HepG2 (cell line): Measurements from ENCODE around the gene RANBP6. TPM values are rescaled to one million over a fixed set of nuclear protein-coding genes. Genes with fewer than 3 reads are reported as not detected.

Experiments used
- ARNT ChIP-seq: fragments of 450-650 bp; IDR thresholded peaks from 2 replicates; pipeline ENCODE4 v1.6.1; 2017
- BORCS8-MEF2B ChIP-seq: sonication (generic); formaldehyde crosslinking; IDR thresholded peaks from 2 replicates; pipeline ENCODE4 v1.8.0; 2022; ENCODE audit warnings: mild to moderate bottlenecking, missing genetic modification reagents
- CREM ChIP-seq, 2 experiments: sonication (generic) in 1 of 2; formaldehyde crosslinking in 1 of 2; IDR thresholded peaks; 2 replicates each; pipeline versions ENCODE4 v1.4.0 to v1.6.1; 2016 to 2020; ENCODE audit warnings: antibody characterized with exemption in 1 of 2, mild to moderate bottlenecking in 1 of 2, missing genetic modification reagents in 1 of 2
- FOXK1 ChIP-seq: sonication (generic); formaldehyde crosslinking; IDR thresholded peaks from 2 replicates; pipeline ENCODE4 v1.4.0; 2020; ENCODE audit warnings: low read depth, missing genetic modification reagents, borderline replicate concordance
- GABPB1 ChIP-seq: IDR thresholded peaks from 2 replicates; pipeline ENCODE4 v1.6.1; 2016; ENCODE audit warnings: mild to moderate bottlenecking, missing genetic modification reagents, moderate library complexity, missing compliant biosample characterization
- HDAC1 ChIP-seq: sonication (generic); formaldehyde crosslinking; IDR thresholded peaks from 2 replicates; pipeline ENCODE4 v1.5.1; 2020; ENCODE audit warnings: mild to moderate bottlenecking, missing genetic modification reagents
- KDM3A ChIP-seq: IDR thresholded peaks from 2 replicates; pipeline ENCODE4 v1.6.1; 2018; ENCODE audit warnings: low read depth, missing compliant biosample characterization
- KMT2B ChIP-seq: IDR thresholded peaks from 2 replicates; pipeline ENCODE4 v1.6.1; 2016; ENCODE audit warnings: missing genetic modification reagents, missing compliant biosample characterization
- NFYC ChIP-seq: IDR thresholded peaks from 2 replicates; pipeline ENCODE4 v1.6.1; 2016; ENCODE audit warnings: missing genetic modification reagents, missing compliant biosample characterization
- RFX5 ChIP-seq: IDR thresholded peaks from 2 replicates; pipeline ENCODE4 v1.6.1; 2011; ENCODE audit warnings: low read depth, low read length, improper control_type of control experiment
- SAFB2 ChIP-seq: sonication (generic); formaldehyde crosslinking; IDR thresholded peaks from 2 replicates; pipeline ENCODE4 v1.5.1; 2020; ENCODE audit warnings: missing genetic modification reagents, low read depth, mild to moderate bottlenecking, borderline replicate concordance
- SP5 ChIP-seq: IDR thresholded peaks from 2 replicates; pipeline ENCODE4 v1.6.1; 2016; ENCODE audit warnings: low read depth, borderline replicate concordance
- TARDBP ChIP-seq: sonication (generic); formaldehyde crosslinking; IDR thresholded peaks from 2 replicates; pipeline ENCODE4 v1.8.0; 2022; ENCODE audit warnings: mild to moderate bottlenecking, missing genetic modification reagents
- TRIM24 ChIP-seq: sonication (generic); formaldehyde crosslinking; IDR thresholded peaks from 2 replicates; pipeline ENCODE4 v1.8.0; 2022; ENCODE audit warnings: mild to moderate bottlenecking, missing genetic modification reagents
- ZFP37 ChIP-seq: sonication (generic); formaldehyde crosslinking; IDR thresholded peaks from 2 replicates; pipeline ENCODE4 v1.4.0; 2020; ENCODE audit warnings: missing genetic modification reagents, borderline replicate concordance
- ZFX ChIP-seq: sonication (generic); formaldehyde crosslinking; IDR thresholded peaks from 2 replicates; pipeline ENCODE4 v1.4.0; 2020; ENCODE audit warnings: mild to moderate bottlenecking, low read depth, missing genetic modification reagents, moderate library complexity
- ZFYVE20 ChIP-seq: sonication (generic); formaldehyde crosslinking; IDR thresholded peaks from 2 replicates; pipeline ENCODE4 v1.8.0; 2023; ENCODE audit warnings: low read depth, mild to moderate bottlenecking, moderate library complexity, missing genetic modification reagents, borderline replicate concordance
- ZNF160 ChIP-seq: sonication (generic); formaldehyde crosslinking; IDR thresholded peaks from 2 replicates; pipeline ENCODE4 v1.8.0; 2022; ENCODE audit warnings: mild to moderate bottlenecking, inconsistent platforms, missing genetic modification reagents
- ZNF180 ChIP-seq: sonication (generic); formaldehyde crosslinking; IDR thresholded peaks from 2 replicates; pipeline ENCODE4 v1.4.0; 2020; ENCODE audit warnings: low read depth, missing genetic modification reagents, borderline replicate concordance
- ZNF468 ChIP-seq: sonication (generic); formaldehyde crosslinking; IDR thresholded peaks from 2 replicates; pipeline ENCODE4 v1.8.0; 2022; ENCODE audit warnings: mild to moderate bottlenecking, moderate library complexity, missing genetic modification reagents
- ZNF577 ChIP-seq: sonication (generic); formaldehyde crosslinking; IDR thresholded peaks from 2 replicates; pipeline ENCODE4 v1.4.0; 2020; ENCODE audit warnings: mild to moderate bottlenecking, low read depth, missing genetic modification reagents, borderline replicate concordance
- ZNF7 ChIP-seq: IDR thresholded peaks from 2 replicates; pipeline ENCODE4 v1.6.1; 2016; ENCODE audit warnings: missing biosample characterization, missing genetic modification reagents
- polyA plus RNA-seq, 8 experiments: library from polyadenylated mRNA; depleted of rRNA in 3 of 8; stranded (reverse) in 7 of 8; unstranded in 1 of 8; fragments of >200 nt; fragmentation: Illumina TruSeq in 4 of 8; extraction: Trizol in 4 of 8; gene quantifications; 2 replicates each; pipeline versions ENCODE4 v1.2.1 to v1.2.3, GENCODE V29; 2011 to 2016; ENCODE audit warnings: low read depth in 4 of 8, missing spikeins in 1 of 8, mixed read lengths in 1 of 8; ENCODE audit not compliant: insufficient read depth in 1 of 8
- total RNA-seq, 5 experiments: library from RNA; depleted of rRNA; stranded (reverse); fragments of >200 nt; fragmentation: Illumina TruSeq; extraction: Trizol; gene quantifications; 2 replicates each; pipeline ENCODE4 v1.2.3, GENCODE V29; 2016; ENCODE audit warnings: low read depth in 1 of 5
- TF ChIP-seq, protein P1 (sequence below): sonication (generic); formaldehyde crosslinking; IDR thresholded peaks from 2 replicates; pipeline ENCODE4 v1.4.0; 2020; ENCODE audit warnings: low read depth, mild to moderate bottlenecking, missing genetic modification reagents
- TF ChIP-seq, protein P2 (sequence below): sonication (generic); formaldehyde crosslinking; IDR thresholded peaks from 2 replicates; pipeline ENCODE4 v1.4.0; 2020; ENCODE audit warnings: mild to moderate bottlenecking, missing genetic modification reagents
- TF ChIP-seq, protein P3 (sequence below): sonication (generic); formaldehyde crosslinking; IDR thresholded peaks from 2 replicates; pipeline ENCODE4 v1.4.0; 2020; ENCODE audit warnings: mild to moderate bottlenecking, missing genetic modification reagents
- TF ChIP-seq, protein P4 (sequence below): sonication (generic); formaldehyde crosslinking; IDR thresholded peaks from 2 replicates; pipeline ENCODE4 v1.4.0; 2020; ENCODE audit warnings: missing genetic modification reagents, mild to moderate bottlenecking, borderline replicate concordance

RANBP6 gene
- total and polyA plus RNA-seq, 2 of the 13 experiments (the other 11 are each of a cell fraction or from before 2014, with no cell fraction given), result 7.5 to 26.0 TPM

DNA sequence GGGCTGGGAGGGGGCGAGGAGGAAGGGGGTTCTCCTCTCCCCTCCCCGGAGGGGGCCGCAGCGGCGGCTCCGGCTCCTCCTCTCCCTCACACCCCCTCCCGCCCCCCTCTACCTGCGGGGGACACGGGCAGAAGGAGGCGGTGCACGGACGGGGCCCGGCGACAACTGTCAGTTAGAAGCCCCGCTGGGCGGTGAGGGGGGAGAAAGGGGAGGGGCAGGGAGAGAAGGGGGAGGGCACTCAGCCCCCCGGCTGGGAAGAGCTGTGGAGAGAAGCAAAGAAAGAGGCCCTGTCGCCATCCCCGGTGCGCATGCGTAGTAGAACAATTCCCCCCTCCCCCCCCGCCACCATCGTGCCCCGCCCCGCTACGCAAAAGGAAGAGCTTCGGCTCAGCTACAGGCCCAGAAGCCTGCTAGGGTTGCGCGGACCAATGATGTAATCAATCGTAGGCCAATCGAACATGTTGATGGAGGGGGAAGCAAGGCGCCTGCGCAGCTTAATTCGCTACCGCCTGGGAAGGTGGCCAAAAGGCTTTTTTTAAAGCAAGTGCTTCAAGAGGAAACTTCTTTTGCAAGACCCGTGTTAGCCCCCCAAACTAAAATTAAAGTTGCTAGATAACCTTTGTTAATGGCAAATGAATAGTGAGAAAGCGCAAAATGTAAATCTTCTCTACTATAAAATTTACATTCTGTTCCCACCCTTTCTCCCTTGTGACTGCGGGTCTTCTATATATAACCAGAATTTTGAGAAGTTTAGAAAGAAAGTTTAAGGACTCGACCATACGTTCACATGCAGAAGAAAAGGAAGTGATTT, 7.0 kb downstream of the RANBP6 start (continued):
- peak; percentile 76 for TF ChIP-seq NFYC (CRISPR knock-in tag)
- TF ChIP-seq ZFYVE20, result no peak
- TF ChIP-seq ZNF160 (CRISPR knock-in tag), result no peak
- peak; percentile 90 for TF ChIP-seq CREM (IDR thresholded peaks at IDR 0.05)
- TF ChIP-seq CREM (CRISPR knock-in tag; IDR thresholded peaks at IDR 0.05), result peak; percentile 49; the same call in 1 of the 2 replicates
- TF ChIP-seq TARDBP (CRISPR knock-in tag), result peak; percentile 36; the same call in 1 of the 2 replicates
- 0 out of 2 replicates have a peak, but pooled peaks have one; percentile 8 for TF ChIP-seq HDAC1 (CRISPR knock-in tag)
- TF ChIP-seq ZNF7, result no peak
- TF ChIP-seq RFX5, result peak; percentile 29; the same call in 1 of the 2 replicates
- TF ChIP-seq ZFP37 (CRISPR knock-in tag), result no peak
- peak; percentile 19; the same call in 1 of the 2 replicates for TF ChIP-seq BORCS8-MEF2B (CRISPR knock-in tag)
- TF ChIP-seq, protein P1, sequence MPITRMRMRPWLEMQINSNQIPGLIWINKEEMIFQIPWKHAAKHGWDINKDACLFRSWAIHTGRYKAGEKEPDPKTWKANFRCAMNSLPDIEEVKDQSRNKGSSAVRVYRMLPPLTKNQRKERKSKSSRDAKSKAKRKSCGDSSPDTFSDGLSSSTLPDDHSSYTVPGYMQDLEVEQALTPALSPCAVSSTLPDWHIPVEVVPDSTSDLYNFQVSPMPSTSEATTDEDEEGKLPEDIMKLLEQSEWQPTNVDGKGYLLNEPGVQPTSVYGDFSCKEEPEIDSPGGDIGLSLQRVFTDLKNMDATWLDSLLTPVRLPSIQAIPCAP (CRISPR knock-in tag), result no peak
- peak; percentile 81; the same call in 1 of the 2 replicates for TF ChIP-seq SP5 (CRISPR knock-in tag)
- TF ChIP-seq ZFX, result peak; percentile 58; the same call in 1 of the 2 replicates
- peak; percentile 59 for TF ChIP-seq GABPB1 (CRISPR knock-in tag)
- TF ChIP-seq KMT2B (CRISPR knock-in tag), result peak; percentile 77
- no peak for TF ChIP-seq ZNF180 (CRISPR knock-in tag)
- TF ChIP-seq, protein P2, sequence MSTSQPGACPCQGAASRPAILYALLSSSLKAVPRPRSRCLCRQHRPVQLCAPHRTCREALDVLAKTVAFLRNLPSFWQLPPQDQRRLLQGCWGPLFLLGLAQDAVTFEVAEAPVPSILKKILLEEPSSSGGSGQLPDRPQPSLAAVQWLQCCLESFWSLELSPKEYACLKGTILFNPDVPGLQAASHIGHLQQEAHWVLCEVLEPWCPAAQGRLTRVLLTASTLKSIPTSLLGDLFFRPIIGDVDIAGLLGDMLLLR (CRISPR knock-in tag), result no peak
- TF ChIP-seq ZNF577 (CRISPR knock-in tag), result no peak
- TF ChIP-seq TRIM24 (CRISPR knock-in tag), result no peak
- TF ChIP-seq, protein P3, sequence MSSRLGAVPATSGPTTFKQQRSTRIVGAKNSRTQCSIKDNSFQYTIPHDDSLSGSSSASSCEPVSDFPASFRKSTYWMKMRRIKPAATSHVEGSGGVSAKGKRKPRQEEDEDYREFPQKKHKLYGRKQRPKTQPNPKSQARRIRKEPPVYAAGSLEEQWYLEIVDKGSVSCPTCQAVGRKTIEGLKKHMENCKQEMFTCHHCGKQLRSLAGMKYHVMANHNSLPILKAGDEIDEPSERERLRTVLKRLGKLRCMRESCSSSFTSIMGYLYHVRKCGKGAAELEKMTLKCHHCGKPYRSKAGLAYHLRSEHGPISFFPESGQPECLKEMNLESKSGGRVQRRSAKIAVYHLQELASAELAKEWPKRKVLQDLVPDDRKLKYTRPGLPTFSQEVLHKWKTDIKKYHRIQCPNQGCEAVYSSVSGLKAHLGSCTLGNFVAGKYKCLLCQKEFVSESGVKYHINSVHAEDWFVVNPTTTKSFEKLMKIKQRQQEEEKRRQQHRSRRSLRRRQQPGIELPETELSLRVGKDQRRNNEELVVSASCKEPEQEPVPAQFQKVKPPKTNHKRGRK, result no peak
- TF ChIP-seq SAFB2 (CRISPR knock-in tag), result no peak
- peak; percentile 64; the same call in 1 of the 2 replicates for TF ChIP-seq FOXK1 (CRISPR knock-in tag)
- TF ChIP-seq KDM3A (CRISPR knock-in tag), result peak; percentile 15; the same call in 1 of the 2 replicates
- no peak for TF ChIP-seq ARNT
- no peak for TF ChIP-seq ZNF468
- TF ChIP-seq, protein P4, sequence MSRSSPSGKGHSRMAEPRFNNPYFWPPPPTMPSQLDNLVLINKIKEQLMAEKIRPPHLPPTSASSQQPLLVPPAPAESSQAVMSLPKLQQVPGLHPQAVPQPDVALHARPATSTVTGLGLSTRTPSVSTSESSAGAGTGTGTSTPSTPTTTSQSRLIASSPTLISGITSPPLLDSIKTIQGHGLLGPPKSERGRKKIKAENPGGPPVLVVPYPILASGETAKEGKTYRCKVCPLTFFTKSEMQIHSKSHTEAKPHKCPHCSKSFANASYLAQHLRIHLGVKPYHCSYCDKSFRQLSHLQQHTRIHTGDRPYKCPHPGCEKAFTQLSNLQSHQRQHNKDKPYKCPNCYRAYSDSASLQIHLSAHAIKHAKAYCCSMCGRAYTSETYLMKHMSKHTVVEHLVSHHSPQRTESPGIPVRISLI (CRISPR knock-in tag), result peak; percentile 57; the same call in 1 of the 2 replicates
- TF ChIP-seq, all 625 proteins: peak for 83
